Fibroblast of the aortic adventitia (primary cell): Measurements from ENCODE around the gene STIM2. TPM values are rescaled to one million over a fixed set of nuclear protein-coding genes. Genes with fewer than 3 reads are reported as not detected.
"Not testable (repeated sequence)": the region's sequence is repeated elsewhere in the genome, so short reads cannot be mapped to it uniquely, and the experiment has no call there.

Experiments used
- DNase-seq: peaks from one replicate; pipeline ENCODE4 v3.0.0-alpha.2; 2010; ENCODE audit warnings: low read depth
- H3K4me3 ChIP-seq: 2 replicates; pipeline ENCODE4 v1.5.1; 2011; ENCODE audit warnings: low read depth, mild to moderate bottlenecking, control low read depth, low read length, moderate library complexity
- total RNA-seq: library from RNA; depleted of rRNA; stranded (reverse); fragments of >200 nt; gene quantifications from 2 replicates; pipeline ENCODE4 v1.2.3, GENCODE V29; 2012; ENCODE audit warnings: low replicate concordance
- TF ChIP-seq, protein P1 (sequence below): IDR thresholded peaks from 2 replicates; pipeline ENCODE4 v1.5.1; 2011; ENCODE audit warnings: mild to moderate bottlenecking, low read length, control low read depth, inconsistent platforms; ENCODE audit not compliant: insufficient read depth

Gene STIM2
- total RNA-seq, 1 donor, result 31.2 TPM

DNA sequence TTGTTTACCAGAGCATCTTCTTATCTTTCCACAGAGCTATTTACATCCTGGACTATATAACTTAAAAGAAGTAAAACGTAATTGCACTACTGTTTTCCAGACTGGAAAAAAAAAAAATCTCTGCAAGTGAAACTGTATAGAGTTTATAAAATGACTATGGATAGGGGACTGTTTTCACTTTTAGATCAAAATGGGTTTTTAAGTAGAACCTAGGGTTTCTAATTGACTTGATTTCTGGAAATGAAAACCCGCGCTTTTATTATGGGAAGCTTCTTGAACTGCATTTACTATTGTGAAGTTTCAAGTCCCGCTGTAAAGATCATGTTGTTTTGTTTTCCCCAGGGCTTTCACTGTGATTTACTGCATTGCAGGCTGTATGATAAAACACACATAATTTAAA lies 162.7 kb downstream of the STIM2 start:
- TF ChIP-seq, protein P1, sequence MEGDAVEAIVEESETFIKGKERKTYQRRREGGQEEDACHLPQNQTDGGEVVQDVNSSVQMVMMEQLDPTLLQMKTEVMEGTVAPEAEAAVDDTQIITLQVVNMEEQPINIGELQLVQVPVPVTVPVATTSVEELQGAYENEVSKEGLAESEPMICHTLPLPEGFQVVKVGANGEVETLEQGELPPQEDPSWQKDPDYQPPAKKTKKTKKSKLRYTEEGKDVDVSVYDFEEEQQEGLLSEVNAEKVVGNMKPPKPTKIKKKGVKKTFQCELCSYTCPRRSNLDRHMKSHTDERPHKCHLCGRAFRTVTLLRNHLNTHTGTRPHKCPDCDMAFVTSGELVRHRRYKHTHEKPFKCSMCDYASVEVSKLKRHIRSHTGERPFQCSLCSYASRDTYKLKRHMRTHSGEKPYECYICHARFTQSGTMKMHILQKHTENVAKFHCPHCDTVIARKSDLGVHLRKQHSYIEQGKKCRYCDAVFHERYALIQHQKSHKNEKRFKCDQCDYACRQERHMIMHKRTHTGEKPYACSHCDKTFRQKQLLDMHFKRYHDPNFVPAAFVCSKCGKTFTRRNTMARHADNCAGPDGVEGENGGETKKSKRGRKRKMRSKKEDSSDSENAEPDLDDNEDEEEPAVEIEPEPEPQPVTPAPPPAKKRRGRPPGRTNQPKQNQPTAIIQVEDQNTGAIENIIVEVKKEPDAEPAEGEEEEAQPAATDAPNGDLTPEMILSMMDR, result no peak
- DNase-seq, result no peak
- H3K4me3 ChIP-seq, result no peak overlapping the region

DNA sequence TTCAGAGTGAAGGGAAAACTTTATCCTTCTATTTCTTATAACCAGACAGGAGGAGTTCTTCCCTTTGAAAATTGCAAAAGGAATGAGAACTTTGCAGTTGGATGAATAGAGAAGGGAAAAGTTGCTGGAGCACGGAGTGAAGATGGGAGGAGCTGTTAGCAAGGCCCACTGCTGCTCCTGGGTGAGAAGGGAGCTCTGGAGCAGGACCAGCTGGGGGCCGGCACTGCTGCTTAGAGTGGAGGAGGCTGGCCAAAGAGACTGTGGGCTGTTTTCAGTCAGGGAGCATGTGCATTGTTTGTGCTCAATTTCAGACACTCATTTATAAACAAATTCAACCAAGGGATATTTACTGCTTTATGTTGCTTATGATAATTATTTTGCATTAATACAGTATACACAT lies 164.2 kb downstream of the STIM2 start:
- H3K4me3 ChIP-seq, result no peak overlapping the region
- DNase-seq, result no peak
- TF ChIP-seq, protein P1, result no peak

DNA sequence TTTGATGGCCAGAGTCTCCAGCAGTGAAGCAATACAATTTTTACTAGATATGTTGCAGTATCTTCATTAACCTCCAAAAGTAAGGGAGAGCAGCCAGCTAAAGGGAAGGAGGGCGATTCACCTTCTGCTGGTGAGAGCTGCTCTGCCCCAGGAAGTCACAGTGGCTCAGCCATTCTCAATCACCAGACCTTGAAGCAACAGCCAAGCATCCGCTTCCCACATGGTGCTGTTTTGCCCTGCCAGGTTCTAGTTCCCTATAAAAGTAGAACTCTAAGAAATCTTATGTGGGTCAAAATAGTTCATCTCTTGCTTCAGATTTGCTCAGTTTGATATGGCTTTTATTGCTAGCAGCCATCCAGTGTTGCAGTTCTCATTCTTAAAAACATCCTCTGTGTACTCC lies 166.8 kb downstream of the STIM2 start:
- no peak overlapping the region for H3K4me3 ChIP-seq
- no peak for DNase-seq
- TF ChIP-seq, protein P1, result no peak

DNA sequence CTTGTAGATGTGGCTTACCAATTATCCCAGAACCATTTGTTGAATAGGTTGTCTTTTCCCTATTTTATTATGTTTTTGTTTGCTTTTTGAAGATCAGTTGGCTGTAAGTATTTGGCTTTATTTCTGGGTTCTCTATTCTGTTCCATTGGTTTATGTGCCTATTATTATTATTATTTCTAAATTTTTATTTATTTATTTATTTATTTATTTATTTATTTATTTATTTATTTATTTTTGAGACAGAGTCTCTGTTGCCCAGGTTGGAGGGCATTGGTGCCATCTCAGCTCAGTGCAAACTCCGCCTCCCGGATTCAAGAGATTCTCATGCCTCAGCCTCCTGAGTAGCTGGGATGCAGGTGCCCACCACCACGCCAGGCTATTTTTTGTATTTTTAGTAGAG lies 174.5 kb downstream of the STIM2 start:
- not testable (repeated sequence) for H3K4me3 ChIP-seq, DNase-seq

DNA sequence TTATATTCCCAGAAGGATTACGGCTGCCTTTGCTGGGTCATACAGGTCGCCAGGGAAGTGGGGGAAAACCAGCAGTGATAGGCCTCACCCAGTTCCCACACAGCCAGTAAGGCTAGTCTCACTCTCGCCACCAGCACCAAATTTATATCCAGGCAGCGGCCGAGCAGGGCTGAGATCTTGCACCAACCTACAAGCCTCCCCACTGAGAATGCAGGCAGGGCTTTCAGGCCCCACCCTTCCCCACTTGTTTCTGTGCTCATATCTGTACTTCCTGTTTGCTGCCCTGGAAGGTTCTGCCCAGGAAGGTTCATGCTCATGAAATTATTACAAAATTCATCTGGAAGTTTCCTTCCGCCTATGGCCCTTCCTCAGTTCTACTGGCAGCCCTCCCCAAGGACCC lies 179.7 kb downstream of the STIM2 start:
- DNase-seq, result no peak
- TF ChIP-seq, protein P1, result no peak
- no peak overlapping the region for H3K4me3 ChIP-seq

DNA sequence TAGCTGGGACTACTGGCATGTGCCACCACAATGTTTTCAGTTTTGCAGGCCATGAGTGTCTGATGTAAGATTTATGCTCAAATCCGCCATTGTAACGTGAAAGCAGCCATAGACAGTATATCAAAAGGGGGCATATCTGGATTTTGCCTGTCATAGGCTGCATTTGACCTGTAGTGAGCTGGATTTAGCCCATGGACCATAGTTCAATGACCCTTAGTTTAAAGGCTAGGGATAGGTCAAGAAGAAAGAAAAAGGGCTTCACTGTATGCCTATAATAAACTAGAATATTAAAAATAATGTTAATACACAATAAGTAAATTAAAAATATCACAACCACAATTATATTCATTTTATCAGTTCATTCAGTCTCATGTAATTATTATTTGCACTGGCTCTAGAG lies 181.8 kb downstream of the STIM2 start:
- no peak overlapping the region for H3K4me3 ChIP-seq
- DNase-seq, result no peak
- TF ChIP-seq, protein P1, result no peak

DNA sequence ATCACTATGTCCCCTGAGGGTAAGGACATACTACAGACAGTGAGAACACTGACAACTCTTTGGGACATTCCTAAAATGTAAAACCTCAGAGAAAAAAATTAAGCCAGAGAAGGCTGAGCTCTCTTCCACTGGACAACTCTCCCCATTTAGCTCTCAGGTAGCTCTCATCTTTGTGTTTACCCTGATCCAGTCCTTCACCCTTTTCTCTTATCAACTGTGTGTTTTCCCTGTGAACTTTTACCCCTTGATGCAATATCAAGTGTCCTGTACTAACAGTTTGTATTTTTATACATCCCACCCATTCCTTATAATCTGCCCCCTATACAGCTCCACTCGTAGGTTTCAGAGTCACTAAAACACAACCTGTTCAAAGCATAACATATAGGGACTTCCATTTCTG lies 182.6 kb downstream of the STIM2 start:
- TF ChIP-seq, protein P1, result no peak
- no peak overlapping the region for H3K4me3 ChIP-seq
- no peak for DNase-seq

DNA sequence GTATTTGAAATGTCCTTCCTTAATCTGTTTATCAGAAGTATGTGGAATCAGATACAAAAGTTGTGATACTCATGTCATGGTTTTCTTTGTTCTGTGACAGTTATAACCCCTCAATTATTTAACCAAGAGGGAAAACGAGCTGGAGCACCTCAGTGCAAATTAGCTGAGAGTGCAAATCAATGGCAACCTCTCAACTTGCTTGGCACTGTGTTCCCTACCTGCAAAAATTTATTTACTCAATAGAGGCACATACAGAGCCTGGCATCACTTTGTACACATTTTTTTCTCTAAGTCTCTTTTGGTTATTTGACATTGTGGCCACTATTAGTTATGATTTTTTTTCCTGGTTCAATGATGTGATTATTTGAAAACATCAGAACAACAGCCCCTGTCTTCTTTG lies 186.2 kb downstream of the STIM2 start:
- TF ChIP-seq, protein P1, result no peak
- H3K4me3 ChIP-seq, result no peak overlapping the region
- no peak for DNase-seq
